Endothelial cell of umbilical vein (primary cell): ENCODE data around the gene CEP72. TPM values are rescaled to one million over a fixed set of nuclear protein-coding genes. Genes with fewer than 3 reads are reported as not detected.

Source experiments
- BruUV-seq: library from RNA; stranded (reverse); fragments of 400-500 nt; replicated peaks from 2 replicates; lab custom pipeline; 2021; lab: Mats Ljungman, UMichigan
- CTCF ChIA-PET: fragments of 300-600, 350-600 bp; sonication (Branson Sonifier 250); formaldehyde crosslinking; loops from one replicate; lab custom pipeline; 2021; ENCODE audit warnings: antibody characterized with exemption, inconsistent platforms; lab: Charles Lee
- POLR2A ChIA-PET: fragments of 300-600, 350-600 bp; sonication (Branson Sonifier 250); formaldehyde crosslinking; loops from one replicate; lab custom pipeline; 2021; ENCODE audit warnings: antibody characterized with exemption, inconsistent platforms; lab: Charles Lee
- DNase-seq: peaks from one replicate; pipeline ENCODE4 v3.0.0-alpha.2; 2011; ENCODE audit warnings: low read depth, low spot score
- FAIRE-seq: peaks from 2 replicates; lab custom pipeline; 2011; peaks lifted over from hg19 to GRCh38; lab: Jason Lieb, UNC
- H2AFZ ChIP-seq: 2 replicates; pipeline ENCODE4 v1.6.0; 2012; ENCODE audit warnings: low read depth, low read length, control low read depth, inconsistent platforms
- H3K27ac ChIP-seq: 2 replicates; pipeline ENCODE4 v1.5.1; 2011; ENCODE audit warnings: low read depth, mild to moderate bottlenecking, control low read depth, low read length, moderate library complexity; ENCODE audit not compliant: insufficient read depth
- H3K27me3 ChIP-seq, 2 experiments: 2 replicates each; pipeline versions ENCODE4 v1.6.0 to v1.6.1; 2011; ENCODE audit warnings: low read length in 2 of 2, mixed read lengths in 1 of 2; ENCODE audit not compliant: control insufficient read depth in 2 of 2, insufficient read depth in 2 of 2
- H3K36me3 ChIP-seq, 2 experiments: 2 replicates in 1 of 2; 3 replicates in 1 of 2; pipeline ENCODE4 v1.5.1; 2011; ENCODE audit warnings: low read length in 2 of 2, mild to moderate bottlenecking in 1 of 2, moderate library complexity in 1 of 2; ENCODE audit not compliant: control insufficient read depth in 2 of 2, insufficient read depth in 2 of 2; ENCODE audit errors: extremely low read depth in 1 of 2
- H3K4me1 ChIP-seq: 3 replicates; pipeline ENCODE4 v1.5.1; 2011; ENCODE audit warnings: mild to moderate bottlenecking, low read length; ENCODE audit not compliant: control insufficient read depth, insufficient read depth; ENCODE audit errors: extremely low read depth
- H3K4me2 ChIP-seq: 2 replicates; pipeline ENCODE4 v1.6.1; 2011; ENCODE audit warnings: low read length, control low read depth, mixed read lengths; ENCODE audit not compliant: insufficient read depth
- H3K4me3 ChIP-seq, 3 experiments: fragments of 200-600 bp in 1 of 3; sonication (generic), shearing (Covaris generic) in 1 of 3; replicated peaks in 1 of 3; 2 replicates each; pipeline ENCODE4 v1.5.1; 2011 to 2016; ENCODE audit warnings: control low read depth in 3 of 3, low read length in 3 of 3, mild to moderate bottlenecking in 2 of 3, inconsistent platforms in 1 of 3, low read depth in 1 of 3, moderate library complexity in 1 of 3; ENCODE audit not compliant: insufficient read depth in 1 of 3
- H3K79me2 ChIP-seq: 2 replicates; pipeline ENCODE4 v1.6.0; 2012; ENCODE audit warnings: low read length, inconsistent platforms; ENCODE audit not compliant: control insufficient read depth, insufficient read depth
- H3K9ac ChIP-seq: replicated peaks from 2 replicates; pipeline ENCODE3; 2011; ENCODE audit warnings: low read length, control low read depth; ENCODE audit not compliant: insufficient read depth; ENCODE audit errors: extremely low read depth
- H3K9me1 ChIP-seq: replicated peaks from 3 replicates; pipeline ENCODE4 v1.6.0; 2011; ENCODE audit warnings: mild to moderate bottlenecking, low read length; ENCODE audit not compliant: control insufficient read depth, insufficient read depth; ENCODE audit errors: extremely low read depth
- H3K9me3 ChIP-seq: replicated peaks from 2 replicates; pipeline ENCODE4 v1.5.1; 2012; ENCODE audit warnings: low read length, inconsistent platforms; ENCODE audit not compliant: control insufficient read depth, insufficient read depth
- H4K20me1 ChIP-seq: replicated peaks from 2 replicates; pipeline ENCODE3; 2011; ENCODE audit warnings: mild to moderate bottlenecking, low read length; ENCODE audit not compliant: control insufficient read depth, insufficient read depth; ENCODE audit errors: extremely low read depth
- CTCF ChIP-seq, 2 donors: IDR thresholded peaks; 1 replicate in 1 of 2; 2 replicates in 1 of 2; pipeline ENCODE4 v1.5.1; 2011; ENCODE audit warnings: low read length in 2 of 2, mild to moderate bottlenecking in 2 of 2, moderate library complexity in 2 of 2, control low read depth in 1 of 2, inconsistent platforms in 1 of 2, low read depth in 1 of 2; ENCODE audit not compliant: insufficient read depth in 1 of 2; ENCODE audit errors: extremely low read depth in 1 of 2
- EZH2 ChIP-seq: IDR thresholded peaks from 2 replicates; pipeline ENCODE4 v1.6.1; 2012; ENCODE audit warnings: borderline replicate concordance, low read depth, mild to moderate bottlenecking, moderate library complexity, low read length, inconsistent platforms; ENCODE audit not compliant: severe bottlenecking
- GATA2 ChIP-seq: IDR thresholded peaks from 2 replicates; pipeline ENCODE4 v1.7.0; 2011; ENCODE audit warnings: low read depth, mild to moderate bottlenecking, moderate library complexity, mixed read lengths, low read length; ENCODE audit not compliant: insufficient read length, insufficient read depth
- MAX ChIP-seq: IDR thresholded peaks from 2 replicates; pipeline ENCODE4 v1.6.1; 2011; ENCODE audit not compliant: insufficient read depth, insufficient read length
- POLR2A ChIP-seq: IDR thresholded peaks from 2 replicates; pipeline ENCODE4 v1.6.1; 2012; ENCODE audit warnings: low read depth, mild to moderate bottlenecking, control low read depth, low read length
- POLR2AphosphoS5 ChIP-seq: IDR thresholded peaks from 2 replicates; pipeline ENCODE4 v1.6.1; 2012; ENCODE audit warnings: low read depth, mild to moderate bottlenecking, control low read depth, low read length, moderate library complexity; ENCODE audit not compliant: insufficient read depth
- dilution Hi-C: fragments of 300-500 bp; cut with MboI; formaldehyde crosslinking; loops from one replicate; pipeline ENCODE4 v1.15.0; 2019; ENCODE audit warnings: low sequenced_read_pairs; ENCODE audit not compliant: extremely low pct_ligation_motif_present
- intact Hi-C: fragments of 100-400 bp; cut with micrococcal nuclease; formaldehyde crosslinking; loops from one replicate; pipeline ENCODE4 v1.10.0; 2022
- polyA plus RNA-seq, 4 experiments: library from polyadenylated mRNA; depleted of rRNA in 3 of 4; stranded (reverse) in 3 of 4; unstranded in 1 of 4; fragments of >200 nt; gene quantifications; 2 replicates each; pipeline versions ENCODE4 v1.2.1 to v1.2.3, GENCODE V29; 2011 to 2012; ENCODE audit warnings: missing spikeins in 1 of 4
- total RNA-seq: library from RNA; stranded (reverse); gene quantifications from 2 replicates; pipeline ENCODE4 v1.2.3, GENCODE V29; 2021

Gene CEP72
- total and polyA plus RNA-seq, 2 donors (not counting 3 experiments of a cell fraction or from before 2014, with no cell fraction given), result 2.9 to 9.5 TPM

GRCh38 chr5:565782-566440, 46.2 kb upstream of the CEP72 start:
- DNase-seq (no peak), FAIRE-seq (no peak)
- no peaks in the 10 kb centered on the region for H3K4me1 ChIP-seq
- no peaks in the 10 kb centered on the region for H3K9me3 ChIP-seq
- intact Hi-C loops, result no loop called here
- H3K9me1 ChIP-seq, result no peaks in the 10 kb centered on the region
- dilution Hi-C loops, result no loop called here
- no peak overlapping the region for H2AFZ ChIP-seq
- H3K4me3 ChIP-seq, result no peak overlapping the region
- peaks cover 4 to 8% of the 10 kb centered on the region in 2 experiments for H3K27me3 ChIP-seq
- no peaks in the 10 kb centered on the region for H3K36me3 ChIP-seq
- ChIA-PET CTCF (no interaction called here), POLR2A (no interaction called here)
- H3K9ac ChIP-seq, result no peak overlapping the region
- H3K79me2 ChIP-seq, result no peaks in the 10 kb centered on the region
- H3K27ac ChIP-seq, result no peak overlapping the region
- TF ChIP-seq EZH2 (peak; percentile 32), MAX (no peak)
- H3K4me2 ChIP-seq, result no peak overlapping the region
- no TSS peak for BruUV-seq
- no peaks in the 10 kb centered on the region for H4K20me1 ChIP-seq

GRCh38 chr5:566636-567309, 45.4 kb upstream of the CEP72 start:
- H3K4me1 ChIP-seq, result no peaks in the 10 kb centered on the region
- no TSS peak for BruUV-seq
- DNase-seq (no peak), FAIRE-seq (no peak)
- no peaks in the 10 kb centered on the region for H3K9me1 ChIP-seq
- no peaks in the 10 kb centered on the region for H3K9me3 ChIP-seq
- dilution Hi-C loops, result no loop called here
- no peak overlapping the region for H3K27ac ChIP-seq
- peaks cover 0 to 5% of the 10 kb centered on the region in 2 experiments for H3K27me3 ChIP-seq
- ChIA-PET POLR2A (no interaction called here), CTCF (no interaction called here)
- no peak overlapping the region for H2AFZ ChIP-seq
- H3K4me2 ChIP-seq, result no peak overlapping the region
- H3K36me3 ChIP-seq, result no peaks in the 10 kb centered on the region
- no peaks in the 10 kb centered on the region for H3K79me2 ChIP-seq
- no peak overlapping the region for H3K4me3 ChIP-seq
- H3K9ac ChIP-seq, result no peak overlapping the region
- intact Hi-C loops, result no loop called here
- no peaks in the 10 kb centered on the region for H4K20me1 ChIP-seq
- TF ChIP-seq MAX (no peak), GATA2 (no peak), POLR2A (no peak), EZH2 (no peak), POLR2AphosphoS5 (no peak), CTCF (IDR thresholded peaks at IDR 0.05; ENCODE audit: extremely low read depth in 1 of 2, insufficient read depth in 1 of 2, low read depth in 1 of 2, low read length in 2 of 2) (no peak)
